GM23338 (cell line): ENCODE measurements around the gene NUTM2A.
"Not testable (repeated sequence)": the region's sequence is repeated elsewhere in the genome, so short reads cannot be mapped to it uniquely, and the experiment has no call there.

Experiments used
- EZH2 ChIP-seq: fragments of 200-600 bp; sonication (generic); IDR thresholded peaks from one replicate; pipeline ENCODE4 v1.8.0; 2017; ENCODE audit warnings: antibody characterized with exemption, mild to moderate bottlenecking, low read depth; ENCODE audit not compliant: unreplicated experiment
- EZH2phosphoT487 ChIP-seq: fragments of 200-600 bp; sonication (generic); IDR thresholded peaks from one replicate; pipeline ENCODE4 v1.8.1; 2018; ENCODE audit warnings: antibody characterized with exemption; ENCODE audit not compliant: unreplicated experiment
- POLR2AphosphoS5 ChIP-seq: IDR thresholded peaks from 2 replicates; pipeline ENCODE4 v1.6.1; 2016; ENCODE audit warnings: antibody characterized with exemption, low read depth
- TF ChIP-seq, protein P1 (sequence below), 2 experiments: fragments of 200-600 bp in 1 of 2; sonication (generic) in 1 of 2; conservative IDR thresholded peaks; 2 replicates each; pipeline versions ENCODE4 v1.5.1 to v1.6.1; 2016 to 2017; ENCODE audit warnings: antibody characterized with exemption in 2 of 2, low read depth in 2 of 2, mild to moderate bottlenecking in 2 of 2, moderate library complexity in 1 of 2
- TF ChIP-seq, protein P2 (sequence below): IDR thresholded peaks from 2 replicates; pipeline ENCODE4 v1.6.1; 2016; ENCODE audit warnings: antibody characterized with exemption

- TF ChIP-seq, protein P1, sequence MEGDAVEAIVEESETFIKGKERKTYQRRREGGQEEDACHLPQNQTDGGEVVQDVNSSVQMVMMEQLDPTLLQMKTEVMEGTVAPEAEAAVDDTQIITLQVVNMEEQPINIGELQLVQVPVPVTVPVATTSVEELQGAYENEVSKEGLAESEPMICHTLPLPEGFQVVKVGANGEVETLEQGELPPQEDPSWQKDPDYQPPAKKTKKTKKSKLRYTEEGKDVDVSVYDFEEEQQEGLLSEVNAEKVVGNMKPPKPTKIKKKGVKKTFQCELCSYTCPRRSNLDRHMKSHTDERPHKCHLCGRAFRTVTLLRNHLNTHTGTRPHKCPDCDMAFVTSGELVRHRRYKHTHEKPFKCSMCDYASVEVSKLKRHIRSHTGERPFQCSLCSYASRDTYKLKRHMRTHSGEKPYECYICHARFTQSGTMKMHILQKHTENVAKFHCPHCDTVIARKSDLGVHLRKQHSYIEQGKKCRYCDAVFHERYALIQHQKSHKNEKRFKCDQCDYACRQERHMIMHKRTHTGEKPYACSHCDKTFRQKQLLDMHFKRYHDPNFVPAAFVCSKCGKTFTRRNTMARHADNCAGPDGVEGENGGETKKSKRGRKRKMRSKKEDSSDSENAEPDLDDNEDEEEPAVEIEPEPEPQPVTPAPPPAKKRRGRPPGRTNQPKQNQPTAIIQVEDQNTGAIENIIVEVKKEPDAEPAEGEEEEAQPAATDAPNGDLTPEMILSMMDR (conservative IDR thresholded peaks at IDR 0.05; ENCODE audit: low read depth in 2 of 2), result not testable (repeated sequence)
- TF ChIP-seq POLR2AphosphoS5, EZH2, EZH2phosphoT487: not testable (repeated sequence)
- TF ChIP-seq, protein P2, sequence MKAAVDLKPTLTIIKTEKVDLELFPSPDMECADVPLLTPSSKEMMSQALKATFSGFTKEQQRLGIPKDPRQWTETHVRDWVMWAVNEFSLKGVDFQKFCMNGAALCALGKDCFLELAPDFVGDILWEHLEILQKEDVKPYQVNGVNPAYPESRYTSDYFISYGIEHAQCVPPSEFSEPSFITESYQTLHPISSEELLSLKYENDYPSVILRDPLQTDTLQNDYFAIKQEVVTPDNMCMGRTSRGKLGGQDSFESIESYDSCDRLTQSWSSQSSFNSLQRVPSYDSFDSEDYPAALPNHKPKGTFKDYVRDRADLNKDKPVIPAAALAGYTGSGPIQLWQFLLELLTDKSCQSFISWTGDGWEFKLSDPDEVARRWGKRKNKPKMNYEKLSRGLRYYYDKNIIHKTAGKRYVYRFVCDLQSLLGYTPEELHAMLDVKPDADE, result not testable (repeated sequence)
Observed at GRCh38 chr10:87229211-87229610, 4.0 kb downstream of the NUTM2A start.
